SW480 (cell line): ENCODE measurements around the gene VWCE.
"Not testable (repeated sequence)": the region's sequence is repeated elsewhere in the genome, so short reads cannot be mapped to it uniquely, and the experiment has no call there.

Experiments
- DNase-seq: peaks from one replicate; pipeline ENCODE4 v3.0.0-alpha.2; 2016; ENCODE audit warnings: low spot score

The VWCE gene

DNA sequence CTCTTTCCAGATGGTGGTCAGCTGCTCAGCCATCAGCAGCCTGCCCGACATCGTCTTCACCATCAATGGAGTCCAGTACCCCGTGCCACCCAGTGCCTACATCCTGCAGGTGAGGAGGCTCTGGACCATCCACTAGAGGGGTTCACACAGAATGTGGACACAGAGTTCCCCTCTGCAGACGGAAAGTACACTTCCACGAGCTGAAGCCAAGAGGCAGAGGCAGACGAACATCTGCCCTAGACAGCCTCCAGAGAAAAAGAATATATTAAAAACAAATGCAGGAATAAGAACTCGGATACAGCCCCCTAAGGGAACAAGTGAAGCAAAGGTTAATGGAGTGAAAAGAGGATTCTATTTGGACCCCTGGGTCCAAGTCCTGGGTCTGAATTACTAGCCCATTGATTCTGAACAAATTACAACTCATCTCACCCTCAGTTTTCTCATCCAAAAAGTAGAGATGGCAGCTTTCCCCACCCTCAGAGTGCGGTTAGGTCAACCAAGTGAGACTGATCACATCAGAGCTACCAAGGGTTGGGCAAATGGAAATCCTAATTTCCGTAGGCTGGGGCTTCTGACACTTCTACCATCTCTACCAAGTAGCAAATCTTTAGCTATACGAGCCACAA is 83.7 kb downstream of the VWCE start:
- not testable (repeated sequence) for DNase-seq

DNA sequence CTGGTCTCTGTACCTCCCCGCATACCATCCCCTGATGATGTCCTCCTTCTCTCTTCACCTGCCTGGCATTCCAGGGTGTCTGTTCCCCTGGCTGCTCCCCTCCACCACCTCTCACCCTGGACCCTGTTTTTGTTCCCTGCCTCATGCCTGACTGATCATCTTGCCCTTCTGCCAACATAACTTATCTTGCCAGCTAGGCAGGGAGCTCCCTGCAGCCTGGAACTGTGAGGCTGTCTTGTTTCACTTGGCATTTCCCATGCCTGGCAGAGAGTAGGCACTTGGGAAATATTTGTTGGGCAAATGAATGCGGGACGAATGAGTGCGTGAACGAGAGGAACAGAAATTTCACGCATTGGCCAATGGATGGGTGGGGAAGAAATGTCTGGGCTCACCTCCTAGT is 84.5 kb downstream of the VWCE start:
- not testable (repeated sequence) for DNase-seq
